Skeletal muscle satellite cell (primary cell): ENCODE results near the gene ERICH6B.

Experiments used
- H3K27me3 ChIP-seq: 2 replicates; pipeline ENCODE4 v1.7.0; 2013; ENCODE audit warnings: low read length; ENCODE audit not compliant: control insufficient read depth, insufficient read depth
- H3K36me3 ChIP-seq: 2 replicates; pipeline ENCODE4 v1.7.0; 2013; ENCODE audit warnings: mild to moderate bottlenecking, control low read depth, low read length; ENCODE audit not compliant: insufficient read depth
- H3K4me1 ChIP-seq: 2 replicates; pipeline ENCODE4 v1.7.0; 2013; ENCODE audit warnings: low read length; ENCODE audit not compliant: control insufficient read depth, insufficient read depth
- H3K4me2 ChIP-seq: 2 replicates; pipeline ENCODE4 v1.7.0; 2013; ENCODE audit warnings: mild to moderate bottlenecking, low read length
- H3K4me3 ChIP-seq: 2 replicates; pipeline ENCODE4 v1.7.0; 2013; ENCODE audit warnings: low read length
- H3K9ac ChIP-seq: 2 replicates; pipeline ENCODE4 v1.7.0; 2013; ENCODE audit warnings: mild to moderate bottlenecking, low read depth, low read length, moderate library complexity
- H3K9me3 ChIP-seq: replicated peaks from 2 replicates; pipeline ENCODE4 v1.7.0; 2013; ENCODE audit warnings: mild to moderate bottlenecking, control low read depth, low read length

The ERICH6B gene

GRCh38 chr13:45628094-45628493, 12.6 kb upstream of the ERICH6B start:
- H3K4me1 ChIP-seq: no peaks in the 10 kb centered on the region
- H3K36me3 ChIP-seq: no peaks in the 10 kb centered on the region
- H3K9me3 ChIP-seq: no peaks in the 10 kb centered on the region
- no peak overlapping the region for H3K4me3 ChIP-seq
- H3K9ac ChIP-seq: no peak overlapping the region
- no peak overlapping the region for H3K4me2 ChIP-seq
- H3K27me3 ChIP-seq: peaks cover 83% of the 10 kb centered on the region

GRCh38 chr13:45627656-45628055, 12.1 kb upstream of the ERICH6B start:
- no peaks in the 10 kb centered on the region for H3K36me3 ChIP-seq
- H3K9ac ChIP-seq: no peak overlapping the region
- no peak overlapping the region for H3K4me3 ChIP-seq
- no peaks in the 10 kb centered on the region for H3K9me3 ChIP-seq
- H3K4me2 ChIP-seq: no peak overlapping the region
- peaks cover 86% of the 10 kb centered on the region for H3K27me3 ChIP-seq
- no peaks in the 10 kb centered on the region for H3K4me1 ChIP-seq

GRCh38 chr13:45626731-45627374, 11.3 kb upstream of the ERICH6B start:
- H3K27me3 ChIP-seq: peaks cover 94% of the 10 kb centered on the region
- H3K36me3 ChIP-seq: no peaks in the 10 kb centered on the region
- H3K4me2 ChIP-seq: no peak overlapping the region
- no peaks in the 10 kb centered on the region for H3K4me1 ChIP-seq
- no peak overlapping the region for H3K4me3 ChIP-seq
- H3K9ac ChIP-seq: no peak overlapping the region
- H3K9me3 ChIP-seq: no peaks in the 10 kb centered on the region

GRCh38 chr13:45623516-45624090, 8.1 kb upstream of the ERICH6B start:
- H3K36me3 ChIP-seq: no peaks in the 10 kb centered on the region
- no peaks in the 10 kb centered on the region for H3K9me3 ChIP-seq
- no peaks in the 10 kb centered on the region for H3K4me1 ChIP-seq
- no peak overlapping the region for H3K9ac ChIP-seq
- peaks cover 81% of the 10 kb centered on the region for H3K27me3 ChIP-seq
- H3K4me2 ChIP-seq: no peak overlapping the region
- no peak overlapping the region for H3K4me3 ChIP-seq

GRCh38 chr13:45621950-45622349, 6.4 kb upstream of the ERICH6B start:
- H3K4me3 ChIP-seq: no peak overlapping the region
- no peaks in the 10 kb centered on the region for H3K9me3 ChIP-seq
- H3K4me1 ChIP-seq: no peaks in the 10 kb centered on the region
- H3K27me3 ChIP-seq: peaks cover 65% of the 10 kb centered on the region
- H3K9ac ChIP-seq: no peak overlapping the region
- no peaks in the 10 kb centered on the region for H3K36me3 ChIP-seq
- H3K4me2 ChIP-seq: no peak overlapping the region

GRCh38 chr13:45607931-45608330, 7.6 kb downstream of the ERICH6B start:
- Histone ChIP-seq H3K9me3 (no peaks in the 10 kb centered on the region), H3K36me3 (no peaks in the 10 kb centered on the region), H3K4me3 (no peak overlapping the region), H3K27me3 (peaks cover 80% of the 10 kb centered on the region), H3K4me2 (no peak overlapping the region), H3K4me1 (no peaks in the 10 kb centered on the region), H3K9ac (no peak overlapping the region)

GRCh38 chr13:45604892-45605291, 10.6 kb downstream of the ERICH6B start:
- Histone ChIP-seq H3K4me1 (no peaks in the 10 kb centered on the region), H3K9ac (no peak overlapping the region), H3K4me3 (no peak overlapping the region), H3K4me2 (no peak overlapping the region), H3K36me3 (no peaks in the 10 kb centered on the region), H3K27me3 (peaks cover 82% of the 10 kb centered on the region), H3K9me3 (no peaks in the 10 kb centered on the region)

GRCh38 chr13:45603338-45603737, 12.2 kb downstream of the ERICH6B start:
- Histone ChIP-seq H3K4me1 (no peaks in the 10 kb centered on the region), H3K9ac (no peak overlapping the region), H3K9me3 (no peaks in the 10 kb centered on the region), H3K27me3 (peaks cover 87% of the 10 kb centered on the region), H3K4me3 (no peak overlapping the region), H3K36me3 (no peaks in the 10 kb centered on the region), H3K4me2 (no peak overlapping the region)

- Histone ChIP-seq H3K27me3 (peaks cover 82% of the 10 kb centered on the region), H3K4me2 (no peak overlapping the region), H3K9ac (no peak overlapping the region), H3K4me3 (no peak overlapping the region), H3K36me3 (no peaks in the 10 kb centered on the region), H3K9me3 (no peaks in the 10 kb centered on the region), H3K4me1 (no peaks in the 10 kb centered on the region)
Measured at GRCh38 chr13:45602183-45603170, 13.1 kb downstream of the ERICH6B start.

- Histone ChIP-seq H3K36me3 (no peaks in the 10 kb centered on the region), H3K4me3 (no peak overlapping the region), H3K9me3 (no peaks in the 10 kb centered on the region), H3K27me3 (peaks cover 79% of the 10 kb centered on the region), H3K9ac (no peak overlapping the region), H3K4me2 (no peak overlapping the region), H3K4me1 (no peaks in the 10 kb centered on the region)
Measured at GRCh38 chr13:45601680-45602079, 13.9 kb downstream of the ERICH6B start.

- no peak overlapping the region for H3K4me3 ChIP-seq
- no peaks in the 10 kb centered on the region for H3K4me1 ChIP-seq
- no peaks in the 10 kb centered on the region for H3K9me3 ChIP-seq
- H3K27me3 ChIP-seq: peaks cover 67% of the 10 kb centered on the region
- H3K36me3 ChIP-seq: no peaks in the 10 kb centered on the region
- H3K9ac ChIP-seq: no peak overlapping the region
- H3K4me2 ChIP-seq: no peak overlapping the region
Measured at GRCh38 chr13:45598597-45598996, 16.9 kb downstream of the ERICH6B start.
